ENCODE data around the gene SCML2.
"Not testable (repeated sequence)": the region's sequence is repeated elsewhere in the genome, so short reads cannot be mapped to it uniquely, and the experiment has no call there.

SCML2 gene

GRCh38 chrX:18354369-18355223 lies at the start of gene SCML2:
Gene SCML2, minus strand, starts transcription at chrX:18354688. Its CDS starts 20,617 bp downstream, at chrX:18334071.
- no peak for DNase-seq (ENCODE audit: low read depth in 2 of 2)

GRCh38 chrX:18401848-18402213 lies 47.3 kb upstream of the SCML2 start:
- DNase-seq (ENCODE audit: low read depth in 2 of 2) = no peak

GRCh38 chrX:18394477-18394876 lies 40.0 kb upstream of the SCML2 start:
- no peak for DNase-seq (ENCODE audit: low read depth in 2 of 2)

GRCh38 chrX:18390941-18391538 lies 36.6 kb upstream of the SCML2 start:
- peak; percentile 30 to 40 for DNase-seq (ENCODE audit: low read depth in 2 of 2)

- no peak for DNase-seq (ENCODE audit: low read depth in 2 of 2)
These were observed 35.5 kb upstream of the SCML2 start for GRCh38 chrX:18389966-18390365.

- DNase-seq (ENCODE audit: low read depth in 2 of 2) = no peak
These were observed 23.3 kb upstream of the SCML2 start for GRCh38 chrX:18377796-18378195.

GRCh38 chrX:18375131-18375805 lies 20.8 kb upstream of the SCML2 start:
- not testable (repeated sequence) for DNase-seq (ENCODE audit: low read depth in 2 of 2)

GRCh38 chrX:18369096-18369495 lies 14.6 kb upstream of the SCML2 start:
- DNase-seq (ENCODE audit: low read depth in 2 of 2) = not testable (repeated sequence)

GRCh38 chrX:18368402-18368801 lies 13.9 kb upstream of the SCML2 start:
- no peak for DNase-seq (ENCODE audit: low read depth in 2 of 2)

GRCh38 chrX:18360867-18361266 lies 6.4 kb upstream of the SCML2 start:
- DNase-seq (ENCODE audit: low read depth in 2 of 2) = no peak

- no peak for DNase-seq (ENCODE audit: low read depth in 2 of 2)
These were observed 538 bp downstream of the SCML2 start for GRCh38 chrX:18353931-18354368.

- no peak for DNase-seq (ENCODE audit: low read depth in 2 of 2)
These were observed 2.7 kb downstream of the SCML2 start for GRCh38 chrX:18351784-18352183.

GRCh38 chrX:18348047-18348446 lies 6.4 kb downstream of the SCML2 start:
- DNase-seq (ENCODE audit: low read depth in 2 of 2) = no peak

- no peak for DNase-seq (ENCODE audit: low read depth in 2 of 2)
These were observed 45.1 kb downstream of the SCML2 start for GRCh38 chrX:18309401-18309800.

- no peak for DNase-seq (ENCODE audit: low read depth in 2 of 2)
These were observed 57.2 kb downstream of the SCML2 start for GRCh38 chrX:18297251-18297650.

GRCh38 chrX:18294893-18295292 lies 59.6 kb downstream of the SCML2 start:
- no peak for DNase-seq (ENCODE audit: low read depth in 2 of 2)

- DNase-seq (ENCODE audit: low read depth in 2 of 2) = no peak
These were observed 63.4 kb downstream of the SCML2 start for GRCh38 chrX:18291006-18291545.

- no peak for DNase-seq (ENCODE audit: low read depth in 2 of 2)
These were observed 64.3 kb downstream of the SCML2 start for GRCh38 chrX:18290200-18290599.

GRCh38 chrX:18288716-18289115 lies 65.8 kb downstream of the SCML2 start:
- DNase-seq (ENCODE audit: low read depth in 2 of 2) = no peak

GRCh38 chrX:18286322-18286831 lies 68.1 kb downstream of the SCML2 start:
- no peak for DNase-seq (ENCODE audit: low read depth in 2 of 2)

- DNase-seq (ENCODE audit: low read depth in 2 of 2) = no peak
These were observed 76.0 kb downstream of the SCML2 start for GRCh38 chrX:18278449-18278848.

- no peak for DNase-seq (ENCODE audit: low read depth in 2 of 2)
These were observed 82.3 kb downstream of the SCML2 start for GRCh38 chrX:18272222-18272621.

Measured in stimulated activated CD4-positive, alpha-beta T cell treated with anti-CD3 and anti-CD28 coated beads, Interleukin-1b, Interleukin-23, amount 100 ng/mL, for 1 hour (primary cell).